Fibroblast of mammary gland (primary cell): Measurements from ENCODE around the gene KCNH6.

Source experiments
- DNase-seq: peaks from one replicate; pipeline ENCODE4 v3.0.0-alpha.2; 2010; ENCODE audit warnings: low read depth
- H3K4me3 ChIP-seq: 2 replicates; pipeline ENCODE4 v1.5.1; 2011; ENCODE audit warnings: low read depth, mild to moderate bottlenecking, low read length, moderate library complexity; ENCODE audit not compliant: control insufficient read depth
- CTCF ChIP-seq: conservative IDR thresholded peaks from 2 replicates; pipeline ENCODE4 v1.5.1; 2011; ENCODE audit warnings: low read depth, low read length, inconsistent platforms; ENCODE audit not compliant: control insufficient read depth, insufficient read depth

Gene KCNH6

DNA sequence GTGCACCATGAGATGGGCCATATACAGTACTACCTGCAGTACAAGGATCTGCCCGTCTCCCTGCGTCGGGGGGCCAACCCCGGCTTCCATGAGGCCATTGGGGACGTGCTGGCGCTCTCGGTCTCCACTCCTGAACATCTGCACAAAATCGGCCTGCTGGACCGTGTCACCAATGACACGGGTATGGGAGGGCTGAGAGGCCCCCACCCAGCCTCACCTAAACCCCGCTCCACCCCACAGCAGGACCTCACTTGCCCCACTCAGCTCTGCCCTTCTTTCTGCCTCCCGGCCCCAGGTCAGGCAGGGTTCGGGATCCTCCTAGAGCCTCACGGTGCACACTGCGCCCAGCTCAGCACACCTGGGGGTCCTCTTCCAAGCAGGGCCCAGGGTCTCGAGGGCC lies 40.6 kb upstream of the KCNH6 start:
- H3K4me3 ChIP-seq = no peak overlapping the region
- no peak for DNase-seq
- TF ChIP-seq CTCF = no peak

GRCh38 chr17:63483038-63483437 lies 40.1 kb upstream of the KCNH6 start:
- no peak for DNase-seq
- TF ChIP-seq CTCF = no peak
- no peak overlapping the region for H3K4me3 ChIP-seq

- no peak for TF ChIP-seq CTCF
- no peak overlapping the region for H3K4me3 ChIP-seq
- no peak for DNase-seq
Measured at GRCh38 chr17:63483655-63484575, 39.2 kb upstream of the KCNH6 start.

GRCh38 chr17:63486317-63487013 lies 36.7 kb upstream of the KCNH6 start:
- no peak for TF ChIP-seq CTCF
- no peak overlapping the region for H3K4me3 ChIP-seq
- DNase-seq = no peak

- no peak for TF ChIP-seq CTCF
- no peak for DNase-seq
- no peak overlapping the region for H3K4me3 ChIP-seq
Measured at GRCh38 chr17:63487014-63487339, 36.2 kb upstream of the KCNH6 start.

GRCh38 chr17:63488851-63489250 lies 34.3 kb upstream of the KCNH6 start:
- no peak for DNase-seq
- no peak for TF ChIP-seq CTCF
- H3K4me3 ChIP-seq = no peak overlapping the region
